ENCODE results near the gene GMEB1.
"Not testable (repeated sequence)": the region's sequence is repeated elsewhere in the genome, so short reads cannot be mapped to it uniquely, and the experiment has no call there.

The GMEB1 gene

GRCh38 chr1:28745653-28746173 is 77.1 kb downstream of the GMEB1 start:
- DNase-seq (ENCODE audit: low read depth in 2 of 2, low spot score in 1 of 2): no peak

- DNase-seq (ENCODE audit: low read depth in 2 of 2, low spot score in 1 of 2): no peak
These were observed 81.7 kb downstream of the GMEB1 start for GRCh38 chr1:28750330-28750729.

DNA sequence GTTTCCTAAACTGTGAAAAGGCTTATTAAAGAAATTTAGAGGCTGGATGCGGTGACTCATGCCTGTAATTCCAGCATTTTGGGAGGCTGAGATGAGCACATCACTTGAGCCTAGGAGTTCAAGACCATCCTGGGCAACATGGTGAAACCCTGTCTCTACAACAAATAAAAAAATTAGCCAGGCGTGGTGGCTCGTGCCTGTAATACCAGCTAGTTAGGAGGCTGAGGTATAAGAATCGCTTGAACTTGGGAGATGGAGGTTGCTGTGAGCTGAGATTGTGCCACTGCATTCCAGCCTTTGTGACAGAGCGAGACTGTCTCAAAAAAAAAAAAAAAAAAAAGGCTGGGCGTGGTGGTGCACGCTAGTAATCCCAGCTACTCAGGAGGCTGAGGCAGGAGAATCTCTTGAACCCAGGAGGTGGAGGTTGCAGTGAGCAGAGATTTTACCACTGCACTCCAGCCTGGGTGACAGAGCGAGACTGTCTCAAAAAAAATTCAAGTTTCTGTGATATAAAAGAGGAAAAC is 82.2 kb downstream of the GMEB1 start:
- DNase-seq (ENCODE audit: low read depth in 2 of 2, low spot score in 1 of 2): not testable (repeated sequence)

DNA sequence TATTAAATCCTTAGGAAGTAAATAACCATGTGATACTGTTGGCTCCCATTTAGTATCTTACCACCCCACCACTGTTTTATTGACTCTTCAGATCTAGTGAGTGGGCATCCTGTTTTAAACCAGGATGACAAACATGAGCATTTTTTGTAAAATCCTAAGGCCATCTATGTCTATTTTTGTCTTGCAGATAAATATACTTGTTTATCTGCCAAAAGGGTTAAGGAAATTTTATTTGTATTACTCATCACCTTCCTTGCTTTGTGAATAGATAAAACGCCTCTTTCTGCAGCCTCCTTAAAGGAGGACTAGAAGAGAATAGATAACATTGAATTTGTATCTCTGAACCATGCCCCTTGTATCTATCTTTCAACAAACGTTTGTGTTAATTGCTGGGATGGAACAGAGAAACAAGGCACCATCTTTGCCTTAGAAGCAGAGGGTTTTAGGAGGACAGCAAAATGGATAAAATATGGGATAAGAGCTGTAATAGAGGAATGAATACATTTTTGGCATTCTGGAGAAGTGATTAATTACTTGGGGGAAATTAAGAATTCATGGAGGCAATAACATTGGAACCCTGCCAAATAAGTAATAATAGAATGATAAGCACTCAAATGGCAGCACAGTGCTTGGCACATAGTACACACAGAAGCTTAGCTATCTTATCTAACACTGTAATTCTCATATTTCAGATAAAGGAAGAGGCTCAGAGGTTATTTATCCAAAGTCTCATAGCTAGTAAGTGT is 82.9 kb downstream of the GMEB1 start:
- DNase-seq (ENCODE audit: low read depth in 2 of 2, low spot score in 1 of 2): no peak

DNA sequence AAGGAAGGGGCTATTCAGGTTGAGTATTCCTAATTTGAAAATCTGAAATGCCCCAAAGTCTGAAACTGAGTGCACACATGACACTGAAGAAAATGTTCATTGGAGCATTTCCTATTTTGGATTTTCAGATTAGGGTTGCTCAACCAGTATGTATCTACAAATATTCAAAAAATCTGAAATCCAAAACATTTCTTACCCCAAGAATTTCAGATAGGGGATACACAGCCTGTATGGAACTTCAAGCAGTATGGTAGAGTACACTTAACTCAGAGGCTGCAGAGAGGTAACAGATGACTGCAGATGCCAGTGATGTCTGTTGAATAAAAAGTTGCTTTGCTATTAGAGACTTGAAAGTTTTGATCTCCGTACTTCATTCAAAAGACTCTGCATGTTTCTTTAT is 87.1 kb downstream of the GMEB1 start:
- DNase-seq (ENCODE audit: low read depth in 2 of 2, low spot score in 1 of 2): no peak

- DNase-seq (ENCODE audit: low read depth in 2 of 2, low spot score in 1 of 2): no peak
These were observed 88.3 kb downstream of the GMEB1 start for GRCh38 chr1:28756846-28757245.

DNA sequence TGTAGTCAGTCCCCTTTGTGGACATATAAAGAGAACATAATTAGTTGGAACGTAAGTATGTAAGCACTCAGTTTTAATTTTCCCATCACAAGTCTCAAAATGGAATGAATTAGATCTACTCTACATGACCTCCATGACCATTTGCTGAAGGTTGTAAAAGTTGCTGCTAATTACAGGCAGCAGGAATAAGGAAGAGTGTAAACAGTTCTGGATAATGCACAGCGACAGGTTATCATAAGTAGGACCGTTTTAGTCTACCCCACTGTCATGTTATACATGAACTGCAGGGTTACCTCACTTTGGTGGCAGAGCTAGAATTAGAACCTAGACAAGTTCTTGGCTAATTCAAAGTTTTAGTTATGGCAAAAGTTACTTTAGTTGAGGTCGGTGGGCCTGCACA is 89.8 kb downstream of the GMEB1 start:
- DNase-seq (ENCODE audit: low read depth in 2 of 2, low spot score in 1 of 2): no peak

- no peak for DNase-seq (ENCODE audit: low read depth in 2 of 2, low spot score in 1 of 2)
These were observed 90.7 kb downstream of the GMEB1 start for GRCh38 chr1:28759257-28759656.

DNA sequence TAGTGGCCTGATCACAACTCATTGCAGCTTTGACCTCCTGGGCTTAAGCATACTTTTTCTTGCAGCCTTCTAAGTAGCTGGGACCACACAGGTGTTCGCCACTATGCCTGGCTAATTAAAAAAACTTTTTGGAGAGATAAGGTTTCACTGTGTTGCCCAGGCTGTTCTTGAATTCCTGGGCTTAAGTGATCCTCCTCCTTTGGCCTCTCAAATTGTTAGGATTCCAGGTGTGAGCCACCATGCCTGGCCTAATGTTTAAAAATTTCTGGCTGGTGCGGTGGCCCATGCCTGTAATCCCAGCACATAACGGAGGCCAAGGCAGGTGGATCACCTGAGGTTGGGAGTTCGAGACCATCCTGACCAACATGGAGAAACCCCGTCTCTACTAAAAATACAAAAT is 92.6 kb downstream of the GMEB1 start:
- no peak for DNase-seq (ENCODE audit: low read depth in 2 of 2, low spot score in 1 of 2)

DNA sequence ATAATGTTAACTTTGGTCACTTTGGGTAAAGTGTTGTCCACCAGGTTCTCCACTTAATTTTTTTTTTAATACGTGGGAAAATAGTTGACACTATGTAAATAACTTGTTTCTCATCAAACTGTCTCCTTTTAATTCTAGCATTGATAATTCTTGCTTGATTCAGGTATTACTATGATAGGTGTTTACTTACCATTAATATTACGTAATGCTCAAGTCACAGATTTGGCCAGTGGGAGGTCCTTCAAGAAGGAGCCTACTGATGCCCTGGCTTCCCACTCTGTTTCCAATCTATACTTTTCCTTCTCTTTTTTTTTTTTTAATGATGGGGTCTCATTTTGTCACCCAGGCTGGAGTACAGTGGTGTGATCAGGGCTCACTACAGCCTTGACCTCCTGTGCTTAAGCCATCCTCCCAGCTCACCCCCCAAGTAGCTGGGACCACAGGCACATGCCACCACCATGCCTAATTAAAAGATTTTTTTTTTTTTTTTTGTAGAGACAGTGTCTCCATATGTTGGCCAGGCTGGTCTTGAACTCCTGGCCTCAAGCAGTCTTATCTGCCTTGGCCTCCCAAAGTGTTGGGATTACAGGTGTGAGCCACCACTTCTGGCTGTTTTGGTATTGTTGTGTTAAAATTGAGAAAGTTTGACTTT is 98.1 kb downstream of the GMEB1 start:
- no peak for DNase-seq (ENCODE audit: low read depth in 2 of 2, low spot score in 1 of 2)
